Measurements from ENCODE around the gene ASCL1.

GRCh38 chr12:102950107-102950949 lies 7.1 kb upstream of the ASCL1 start:
- no peak for TF ChIP-seq CTCF (IDR thresholded peaks at IDR 0.05)
- no peak for TF ChIP-seq SIN3A (IDR thresholded peaks at IDR 0.05; ENCODE audit: borderline replicate concordance, low read depth, low read length)
- TF ChIP-seq, protein P1, sequence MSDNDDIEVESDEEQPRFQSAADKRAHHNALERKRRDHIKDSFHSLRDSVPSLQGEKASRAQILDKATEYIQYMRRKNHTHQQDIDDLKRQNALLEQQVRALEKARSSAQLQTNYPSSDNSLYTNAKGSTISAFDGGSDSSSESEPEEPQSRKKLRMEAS (IDR thresholded peaks at IDR 0.05; ENCODE audit: low read depth), result no peak
- no peak for TF ChIP-seq TAF1 (IDR thresholded peaks at IDR 0.05; ENCODE audit: borderline replicate concordance, low read depth, low read length)
- TF ChIP-seq EZH2phosphoT487 (IDR thresholded peaks at IDR 0.05; ENCODE audit: borderline replicate concordance, low read depth), result no peak
- TF ChIP-seq MXI1 (IDR thresholded peaks at IDR 0.05; ENCODE audit: low read depth, low read length), result no peak
- TF ChIP-seq, protein P2, sequence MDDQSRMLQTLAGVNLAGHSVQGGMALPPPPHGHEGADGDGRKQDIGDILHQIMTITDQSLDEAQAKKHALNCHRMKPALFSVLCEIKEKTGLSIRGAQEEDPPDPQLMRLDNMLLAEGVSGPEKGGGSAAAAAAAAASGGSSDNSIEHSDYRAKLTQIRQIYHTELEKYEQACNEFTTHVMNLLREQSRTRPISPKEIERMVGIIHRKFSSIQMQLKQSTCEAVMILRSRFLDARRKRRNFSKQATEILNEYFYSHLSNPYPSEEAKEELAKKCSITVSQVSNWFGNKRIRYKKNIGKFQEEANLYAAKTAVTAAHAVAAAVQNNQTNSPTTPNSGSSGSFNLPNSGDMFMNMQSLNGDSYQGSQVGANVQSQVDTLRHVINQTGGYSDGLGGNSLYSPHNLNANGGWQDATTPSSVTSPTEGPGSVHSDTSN (IDR thresholded peaks at IDR 0.05), result no peak
- no peak for TF ChIP-seq POLR2AphosphoS5 (IDR thresholded peaks at IDR 0.05; ENCODE audit: low read depth, low read length)
- TF ChIP-seq, protein P3, sequence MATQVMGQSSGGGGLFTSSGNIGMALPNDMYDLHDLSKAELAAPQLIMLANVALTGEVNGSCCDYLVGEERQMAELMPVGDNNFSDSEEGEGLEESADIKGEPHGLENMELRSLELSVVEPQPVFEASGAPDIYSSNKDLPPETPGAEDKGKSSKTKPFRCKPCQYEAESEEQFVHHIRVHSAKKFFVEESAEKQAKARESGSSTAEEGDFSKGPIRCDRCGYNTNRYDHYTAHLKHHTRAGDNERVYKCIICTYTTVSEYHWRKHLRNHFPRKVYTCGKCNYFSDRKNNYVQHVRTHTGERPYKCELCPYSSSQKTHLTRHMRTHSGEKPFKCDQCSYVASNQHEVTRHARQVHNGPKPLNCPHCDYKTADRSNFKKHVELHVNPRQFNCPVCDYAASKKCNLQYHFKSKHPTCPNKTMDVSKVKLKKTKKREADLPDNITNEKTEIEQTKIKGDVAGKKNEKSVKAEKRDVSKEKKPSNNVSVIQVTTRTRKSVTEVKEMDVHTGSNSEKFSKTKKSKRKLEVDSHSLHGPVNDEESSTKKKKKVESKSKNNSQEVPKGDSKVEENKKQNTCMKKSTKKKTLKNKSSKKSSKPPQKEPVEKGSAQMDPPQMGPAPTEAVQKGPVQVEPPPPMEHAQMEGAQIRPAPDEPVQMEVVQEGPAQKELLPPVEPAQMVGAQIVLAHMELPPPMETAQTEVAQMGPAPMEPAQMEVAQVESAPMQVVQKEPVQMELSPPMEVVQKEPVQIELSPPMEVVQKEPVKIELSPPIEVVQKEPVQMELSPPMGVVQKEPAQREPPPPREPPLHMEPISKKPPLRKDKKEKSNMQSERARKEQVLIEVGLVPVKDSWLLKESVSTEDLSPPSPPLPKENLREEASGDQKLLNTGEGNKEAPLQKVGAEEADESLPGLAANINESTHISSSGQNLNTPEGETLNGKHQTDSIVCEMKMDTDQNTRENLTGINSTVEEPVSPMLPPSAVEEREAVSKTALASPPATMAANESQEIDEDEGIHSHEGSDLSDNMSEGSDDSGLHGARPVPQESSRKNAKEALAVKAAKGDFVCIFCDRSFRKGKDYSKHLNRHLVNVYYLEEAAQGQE (IDR thresholded peaks at IDR 0.05; ENCODE audit: low read depth, low read length), result no peak
- no peak for TF ChIP-seq EP300 (IDR thresholded peaks at IDR 0.05; ENCODE audit: borderline replicate concordance in 1 of 2, low read depth in 1 of 2, low read length in 1 of 2)
- TF ChIP-seq ELF1 (IDR thresholded peaks at IDR 0.05), result no peak
- TF ChIP-seq CHD2 (IDR thresholded peaks at IDR 0.05; ENCODE audit: low read length, partially characterized antibody), result no peak
